ENCODE results near the gene SAV1. TPM values are rescaled to one million over a fixed set of nuclear protein-coding genes. Genes with fewer than 3 reads are reported as not detected.
"Not testable (repeated sequence)": the region's sequence is repeated elsewhere in the genome, so short reads cannot be mapped to it uniquely, and the experiment has no call there.

SAV1 gene
- 10 to 100 TPM in 11 of 12 donors, not detected in 1; 22.5 to 43.8 (median 27.3) TPM for polyA plus RNA-seq (ENCODE audit: insufficient read length in 12 of 12)
- long read RNA-seq, donor 1, transcript SAV1-201 (5 exons, 3,063 nt), result major isoform, 7 of 16 reads
- long read RNA-seq, donor 1, partial matches to known transcripts, result 7 of 16 reads
- long read RNA-seq, donor 1, other reads (novel, unspliced or antisense), result 0 of 16 reads
- long read RNA-seq, donor 2, partial matches to known transcripts, result 0 of 3 reads
- long read RNA-seq, donor 2, other reads (novel, unspliced or antisense), result 0 of 3 reads
- long read RNA-seq, donor 3, transcript SAV1-201 (5 exons, 3,063 nt), result major isoform, 6 of 6 reads
- long read RNA-seq, donor 3, partial matches to known transcripts, result 0 of 6 reads
- long read RNA-seq, donor 3, other reads (novel, unspliced or antisense), result 0 of 6 reads
- long read RNA-seq, donor 4, partial matches to known transcripts, result 0 of 1 reads
- long read RNA-seq, donor 4, other reads (novel, unspliced or antisense), result 0 of 1 reads
- long read RNA-seq, donor 5, transcript SAV1-201 (5 exons, 3,063 nt), result major isoform, 7 of 8 reads
- long read RNA-seq, donor 5, partial matches to known transcripts, result 0 of 8 reads
- long read RNA-seq, donor 5, other reads (novel, unspliced or antisense), result 0 of 8 reads
- long read RNA-seq, donor 6, partial matches to known transcripts, result 0 of 4 reads
- long read RNA-seq, donor 6, other reads (novel, unspliced or antisense), result 0 of 4 reads
- long read RNA-seq, donor 7, partial matches to known transcripts, result 0 of 2 reads
- long read RNA-seq, donor 7, other reads (novel, unspliced or antisense), result 0 of 2 reads
- long read RNA-seq, donor 8, transcript SAV1-201 (5 exons, 3,063 nt), result major isoform, 7 of 7 reads
- long read RNA-seq, donor 8, partial matches to known transcripts, result 0 of 7 reads
- long read RNA-seq, donor 8, other reads (novel, unspliced or antisense), result 0 of 7 reads
- long read RNA-seq, donor 9, partial matches to known transcripts, result 0 of 1 reads
- long read RNA-seq, donor 9, other reads (novel, unspliced or antisense), result 0 of 1 reads
- long read RNA-seq, donor 10, transcript SAV1-201 (5 exons, 3,063 nt), result major isoform, 9 of 10 reads
- long read RNA-seq, donor 10, partial matches to known transcripts, result 0 of 10 reads
- long read RNA-seq, donor 10, other reads (novel, unspliced or antisense), result 0 of 10 reads
- long read RNA-seq, donor 11, transcript SAV1-201 (5 exons, 3,063 nt), result major isoform, 7 of 7 reads
- long read RNA-seq, donor 11, partial matches to known transcripts, result 0 of 7 reads
- long read RNA-seq, donor 11, other reads (novel, unspliced or antisense), result 0 of 7 reads

DNA sequence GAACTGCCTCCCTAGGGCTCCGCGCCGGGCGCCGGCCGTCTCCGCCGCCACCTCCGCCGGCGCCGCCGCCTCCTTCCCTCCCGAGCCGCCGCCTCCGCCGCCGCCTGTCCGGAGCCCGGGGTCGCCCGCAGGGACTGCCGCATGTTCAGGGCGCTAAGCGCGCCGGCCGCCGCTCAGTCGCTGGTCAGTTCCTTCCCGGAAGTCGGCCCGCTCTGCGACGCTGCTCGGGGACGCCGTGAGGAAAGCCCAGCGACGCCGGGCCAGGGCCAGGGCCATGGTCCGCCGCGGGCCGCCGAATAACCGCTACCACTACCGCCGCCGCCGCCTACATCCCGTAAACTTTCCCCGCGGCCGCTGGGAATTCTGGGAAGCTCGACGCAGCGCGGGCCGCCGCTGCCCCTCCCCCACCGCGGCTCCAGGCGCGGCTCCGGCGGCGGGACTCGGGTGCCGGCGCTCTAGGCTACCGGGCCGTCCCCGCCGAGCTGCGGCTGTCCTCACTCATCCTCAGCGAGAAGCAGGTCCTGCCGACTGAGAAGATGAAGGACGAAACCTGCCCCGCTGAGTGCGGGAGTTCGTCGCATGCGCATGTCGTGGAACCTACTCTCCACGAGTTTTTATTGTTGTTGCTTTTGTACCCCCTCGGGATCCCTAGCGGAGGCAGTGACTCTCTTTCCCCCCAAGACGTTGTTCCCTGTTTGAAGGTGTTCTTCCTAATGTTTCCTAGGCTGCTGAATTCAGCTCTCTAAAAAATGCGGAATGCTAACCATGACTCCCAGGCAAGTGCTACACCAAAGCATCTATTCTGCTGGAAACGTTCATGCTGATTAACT, at the start of gene SAV1:
Gene SAV1 (minus strand): TSS at position 311 of the 830 bp plus-strand sequence. CDS start 339 bp downstream, outside the sequence.
- peak; percentile 80 for DNase-seq

DNA sequence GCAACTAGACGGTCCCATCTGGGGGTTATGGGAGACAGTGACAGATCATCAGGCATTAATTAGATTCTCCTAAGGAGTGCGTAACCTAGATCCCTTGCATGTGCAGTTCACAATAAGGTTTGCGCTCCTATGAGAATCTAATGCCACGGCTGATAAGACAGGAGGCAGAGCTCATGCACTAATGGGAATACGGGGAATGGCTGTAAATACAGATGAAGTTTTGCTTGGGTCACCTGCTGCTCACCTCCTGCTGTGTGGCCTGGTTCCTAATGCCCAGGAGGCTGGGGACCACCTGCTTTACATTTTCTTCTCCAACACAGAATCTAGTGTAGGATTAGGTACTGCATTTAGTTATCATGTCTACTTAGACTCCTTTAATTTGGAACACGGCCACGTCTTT, 49.7 kb upstream of the SAV1 start:
- DNase-seq, result no peak

DNA sequence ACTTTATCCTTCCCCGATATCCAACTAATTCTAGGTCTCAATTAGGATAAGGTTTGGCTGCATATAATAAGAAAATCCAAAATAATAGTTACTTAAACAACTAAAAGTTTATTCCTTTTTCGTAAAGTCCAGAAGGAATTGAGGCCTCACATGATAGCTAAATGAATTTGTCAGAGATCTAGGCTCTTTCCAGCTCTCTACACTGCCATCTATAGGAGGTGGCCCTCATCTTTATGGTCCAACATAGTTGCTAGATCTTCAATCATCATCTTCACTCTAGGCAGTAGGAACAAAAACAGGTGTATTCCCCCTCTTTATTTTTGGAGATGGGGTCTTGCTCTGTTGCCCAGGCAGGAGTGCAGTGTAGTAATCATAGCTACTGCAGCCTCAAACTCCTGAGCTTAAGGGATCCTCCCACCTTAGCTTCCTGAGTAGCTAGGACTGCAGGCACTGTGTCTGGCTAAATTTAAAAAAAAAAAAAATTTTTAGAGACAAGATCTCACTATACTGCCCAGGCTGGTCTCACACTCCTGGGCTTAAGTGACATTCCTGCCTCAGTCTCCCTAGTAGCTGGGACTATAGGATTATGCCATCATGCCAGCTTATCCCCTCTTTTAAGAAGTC, 46.5 kb upstream of the SAV1 start:
- no peak for DNase-seq

DNA sequence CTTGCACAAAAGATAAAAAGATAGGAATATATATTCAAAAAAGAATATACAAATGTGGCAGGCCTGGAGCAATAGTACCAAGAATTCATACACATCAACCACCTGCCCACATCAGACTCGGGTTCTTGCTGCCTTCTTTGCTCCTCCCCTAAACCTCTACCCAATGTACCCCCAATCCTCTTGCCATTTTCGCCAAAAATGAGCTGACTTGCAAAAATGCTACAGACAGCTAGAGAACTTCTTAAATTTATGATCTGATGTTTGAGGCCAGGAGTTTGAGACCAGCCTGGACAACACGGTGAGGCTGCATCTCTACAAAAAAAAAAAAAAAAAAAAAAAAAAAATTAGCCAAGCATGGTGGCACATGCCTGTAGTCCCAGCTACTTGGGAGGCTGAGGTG, 42.9 kb upstream of the SAV1 start:
- no peak for DNase-seq

DNA sequence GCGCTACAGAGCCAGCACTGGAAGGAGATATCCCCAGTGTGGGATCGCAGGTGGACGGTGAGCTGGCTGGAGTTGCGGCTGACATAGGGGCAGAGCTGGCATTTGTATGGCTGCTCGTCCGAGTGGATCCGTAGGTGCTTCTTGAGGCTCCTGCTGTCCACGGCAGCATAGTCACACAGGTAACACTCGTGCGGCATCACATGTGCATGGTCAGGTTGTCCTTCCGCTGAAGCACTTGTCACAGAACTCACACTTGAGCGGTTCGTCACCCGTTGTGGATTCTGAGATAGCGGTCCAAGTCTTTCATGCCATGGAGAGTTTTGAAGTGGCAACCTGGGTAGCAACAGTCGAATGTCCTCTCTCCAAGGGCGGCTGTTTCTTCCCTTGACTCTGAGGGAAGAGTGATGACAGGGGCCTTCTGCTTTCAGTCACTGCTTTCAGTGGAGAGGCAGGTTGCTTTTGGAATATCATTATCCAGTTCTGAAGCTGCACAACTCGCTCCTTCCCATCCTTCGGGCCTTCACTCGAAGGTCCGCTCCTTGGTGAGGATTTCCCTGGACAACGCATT, 37.0 kb upstream of the SAV1 start:
- DNase-seq, result no peak

DNA sequence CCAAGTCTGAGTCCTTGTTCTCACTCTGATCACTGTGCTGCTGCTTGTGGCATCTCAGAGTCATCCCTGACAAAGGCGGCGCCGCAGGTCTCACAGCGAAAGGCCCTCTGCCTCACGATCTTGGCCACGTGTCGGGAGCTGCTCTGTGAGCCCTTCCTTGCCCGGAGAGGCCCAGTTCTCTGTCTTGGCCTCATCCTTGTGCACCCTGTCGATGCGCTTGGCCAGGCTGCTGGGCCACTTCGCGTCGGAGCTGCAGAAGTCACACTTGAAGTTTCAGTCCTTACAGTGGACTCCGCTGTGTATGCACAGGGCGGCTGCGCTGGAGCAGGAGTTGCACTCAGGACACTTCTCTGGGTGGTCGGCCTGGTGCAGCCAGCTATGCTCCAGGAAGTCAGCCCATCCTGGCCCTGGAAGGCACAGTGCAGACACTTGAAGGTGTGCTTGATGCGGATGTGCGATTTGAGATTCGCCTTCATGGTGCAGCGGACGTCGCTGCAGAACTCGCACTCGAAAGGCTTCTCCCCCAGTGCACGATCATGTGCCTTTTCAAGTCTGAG, 36.4 kb upstream of the SAV1 start:
- no peak for DNase-seq

DNA sequence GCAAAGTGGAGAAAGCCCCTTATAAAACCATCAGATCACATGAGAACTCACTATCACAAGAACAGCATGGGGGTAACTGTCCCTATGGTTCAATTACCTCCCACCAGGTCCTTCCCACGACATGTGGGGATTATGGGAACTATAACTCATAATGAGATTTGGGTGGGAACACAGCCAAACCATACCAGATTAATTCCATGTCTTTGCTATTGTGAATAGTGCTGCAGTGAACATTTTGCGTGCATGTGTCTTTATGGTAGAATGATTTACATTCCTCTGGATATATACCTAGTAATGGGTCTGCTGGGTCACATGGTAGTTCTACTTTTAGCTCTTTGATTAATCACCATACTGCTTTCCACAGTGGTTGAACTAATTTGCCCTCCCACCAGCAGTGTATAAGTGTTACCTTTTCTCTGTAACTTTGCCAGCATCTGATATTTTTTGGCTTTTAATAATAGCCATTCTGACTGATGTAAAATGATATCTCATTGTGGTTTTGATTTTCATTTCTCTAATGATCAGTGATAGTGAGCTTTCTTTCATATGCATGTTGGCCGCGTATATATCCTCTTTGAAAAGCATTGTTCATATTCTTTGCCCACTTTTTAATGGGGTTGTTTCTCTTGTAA, 29.7 kb upstream of the SAV1 start:
- DNase-seq, result no peak

DNA sequence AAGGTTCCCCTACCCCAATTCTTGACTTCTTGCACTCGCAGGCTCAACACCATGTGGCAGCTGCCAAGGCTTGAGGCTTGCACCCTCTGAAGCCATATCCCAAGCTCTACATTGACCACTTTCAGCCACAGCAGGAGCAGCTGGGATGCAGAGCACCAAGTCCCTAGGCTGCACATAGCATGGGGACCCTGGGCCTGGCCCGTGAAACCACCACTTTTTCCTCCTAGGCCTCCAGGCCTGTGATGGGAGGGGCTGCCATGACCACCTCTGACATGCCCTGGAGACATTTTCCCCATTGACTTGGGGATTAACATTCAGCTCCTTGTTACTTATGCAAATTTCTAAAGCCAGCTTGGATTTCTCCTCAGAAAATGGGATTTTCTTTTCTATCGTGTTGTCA, 26.2 kb upstream of the SAV1 start:
- not testable (repeated sequence) for DNase-seq

DNA sequence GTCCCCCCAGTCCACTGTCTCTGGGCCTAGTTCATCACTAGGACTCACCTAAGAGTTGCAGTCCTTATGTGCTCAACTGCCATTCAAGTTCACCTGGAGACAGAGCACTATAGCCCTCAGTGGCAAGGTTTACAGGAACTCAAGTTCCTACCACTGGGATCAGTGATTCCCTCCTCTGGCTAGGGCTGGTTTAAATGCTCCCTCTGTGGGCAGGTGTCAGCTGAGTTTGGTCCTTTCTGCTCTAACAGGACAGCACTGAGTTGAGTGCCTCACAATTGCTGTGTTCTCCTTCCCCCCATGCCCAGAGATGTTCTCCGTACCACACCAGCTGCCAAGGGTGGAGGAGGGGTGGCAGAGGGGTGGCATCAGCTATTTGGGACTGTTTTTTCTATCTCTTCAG, 20.8 kb upstream of the SAV1 start:
- no peak for DNase-seq

DNA sequence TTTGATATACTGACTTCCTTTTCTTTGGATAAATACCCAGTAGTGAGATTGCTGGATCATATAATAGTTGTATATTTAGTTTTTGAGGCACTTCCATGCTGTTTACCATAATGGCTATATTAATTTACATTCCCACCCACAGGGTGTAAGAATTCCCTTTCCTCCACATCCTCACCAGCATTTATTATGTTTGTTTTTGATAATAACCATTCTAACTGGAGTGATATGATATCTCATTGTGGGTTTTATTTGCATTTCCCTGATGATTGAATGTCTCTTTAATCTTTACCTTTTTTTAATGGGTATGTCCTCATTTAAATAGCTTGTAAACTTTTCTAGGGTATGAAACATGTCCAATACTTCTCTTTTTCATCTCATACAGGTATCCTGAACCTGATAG, 11.6 kb upstream of the SAV1 start:
- DNase-seq, result no peak

DNA sequence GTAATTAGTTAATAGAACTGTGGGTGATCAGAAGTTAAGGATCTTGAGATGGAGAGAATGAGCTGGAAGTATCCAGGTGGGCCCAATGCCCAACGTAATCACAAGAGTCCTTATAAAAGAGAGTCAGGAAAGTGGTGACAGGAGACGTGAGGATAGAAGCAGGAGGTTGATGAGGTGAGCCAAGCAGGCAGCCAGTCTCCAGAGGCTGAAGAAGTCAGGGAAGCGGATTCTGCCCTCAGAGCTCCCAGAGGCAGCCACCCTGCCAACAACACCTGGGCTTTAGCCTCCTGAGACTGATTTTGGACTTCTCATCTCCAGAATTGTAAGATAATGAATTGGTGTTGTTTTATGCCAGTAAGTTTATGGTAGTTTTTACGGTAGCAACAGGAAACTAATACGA, 10.1 kb upstream of the SAV1 start:
- DNase-seq, result no peak

DNA sequence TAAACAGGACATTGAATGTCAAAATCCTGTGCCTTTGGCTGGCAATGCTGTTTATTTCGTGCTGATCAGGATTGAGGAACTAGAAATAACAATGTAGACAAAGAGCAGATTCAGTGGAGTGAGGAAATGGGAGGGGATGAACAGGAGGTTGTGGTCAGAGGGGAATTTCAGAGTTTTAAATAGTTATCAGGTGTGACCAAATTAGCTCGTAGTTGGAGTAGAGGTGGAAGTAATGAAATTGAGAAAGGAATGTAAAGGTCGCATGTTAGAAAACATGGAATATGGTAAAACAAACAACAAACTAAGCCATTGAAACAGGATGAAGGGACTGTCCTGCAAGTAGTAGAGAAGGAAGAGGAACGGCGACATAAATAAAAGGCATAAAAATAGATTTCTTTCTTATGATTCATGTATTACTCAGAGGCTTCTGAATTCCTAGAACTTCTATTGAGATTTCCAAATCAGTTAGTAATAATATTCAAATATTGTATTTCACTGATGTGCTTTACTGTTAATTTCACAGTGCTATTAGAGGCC, 9.5 kb upstream of the SAV1 start:
- no peak for DNase-seq

DNA sequence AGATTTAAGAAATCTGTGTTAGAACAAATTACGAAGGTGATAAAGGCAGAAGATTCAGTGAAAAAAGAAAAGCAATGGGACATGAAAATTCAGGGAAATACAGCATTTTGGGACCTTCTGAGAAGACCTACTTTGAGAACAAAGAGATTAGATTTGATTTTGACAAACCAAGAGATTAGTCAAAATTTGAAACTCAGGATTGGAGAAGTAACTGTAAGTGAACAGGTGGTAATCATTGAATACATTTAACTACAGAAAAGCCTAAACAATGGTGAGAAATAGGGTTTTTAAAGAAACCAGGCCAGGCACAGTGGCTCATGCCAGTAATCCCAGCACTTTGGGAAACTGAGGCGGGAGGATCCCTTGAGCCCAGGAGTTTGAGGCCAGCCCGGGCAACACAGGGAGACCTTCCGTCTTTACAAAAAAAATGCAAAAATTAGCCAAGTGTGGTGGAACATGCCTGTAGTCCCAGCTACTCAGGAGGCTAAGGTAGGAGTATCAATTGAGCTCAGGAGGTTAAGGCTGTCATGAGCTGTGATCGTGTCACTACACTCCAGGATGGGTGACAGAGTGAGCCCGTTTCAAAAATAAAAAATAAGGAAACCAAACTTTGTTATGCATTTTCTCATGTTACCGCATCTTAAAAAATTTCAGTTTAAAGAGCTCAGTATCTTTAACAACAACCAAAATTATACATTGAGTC, 8.9 kb upstream of the SAV1 start:
- no peak for DNase-seq

DNA sequence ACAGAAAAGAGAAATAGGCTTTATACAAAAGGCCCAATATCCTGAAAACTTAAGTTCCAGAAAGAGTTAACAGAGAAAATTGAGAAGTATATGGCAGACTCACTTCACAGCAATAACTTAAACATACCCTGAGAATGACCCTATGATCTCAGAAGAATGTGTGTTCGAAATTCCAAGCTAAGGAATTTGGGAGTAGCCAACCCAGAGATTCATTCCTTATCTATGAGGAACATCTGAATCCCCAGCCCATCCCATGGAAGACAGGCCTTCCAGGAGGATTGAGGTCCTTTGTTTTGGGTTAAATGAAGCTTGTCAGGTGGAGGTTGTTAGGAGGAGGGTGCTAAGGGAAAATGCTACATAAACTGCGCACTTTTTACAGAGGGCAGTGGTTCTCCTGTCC, 7.5 kb upstream of the SAV1 start:
- no peak for DNase-seq

DNA sequence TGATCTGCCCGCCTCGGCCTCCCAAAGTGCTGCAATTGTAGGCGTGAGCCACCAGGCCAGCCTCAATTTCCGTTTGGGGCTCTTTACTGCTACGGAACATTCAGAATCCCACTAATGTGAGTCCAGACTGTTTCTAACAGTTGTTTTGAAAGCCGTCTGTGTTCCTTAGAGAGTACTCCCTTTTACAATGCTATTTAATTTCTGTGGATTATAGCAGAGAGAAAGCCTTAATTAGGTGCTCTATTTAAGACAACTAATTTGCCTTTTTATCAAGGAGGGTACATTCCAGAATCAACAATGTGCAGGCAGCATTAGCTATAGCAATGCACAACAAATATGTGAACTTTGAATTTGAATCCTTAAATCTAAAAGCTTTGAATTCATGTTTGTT, 2.8 kb upstream of the SAV1 start:
- no peak for DNase-seq

DNA sequence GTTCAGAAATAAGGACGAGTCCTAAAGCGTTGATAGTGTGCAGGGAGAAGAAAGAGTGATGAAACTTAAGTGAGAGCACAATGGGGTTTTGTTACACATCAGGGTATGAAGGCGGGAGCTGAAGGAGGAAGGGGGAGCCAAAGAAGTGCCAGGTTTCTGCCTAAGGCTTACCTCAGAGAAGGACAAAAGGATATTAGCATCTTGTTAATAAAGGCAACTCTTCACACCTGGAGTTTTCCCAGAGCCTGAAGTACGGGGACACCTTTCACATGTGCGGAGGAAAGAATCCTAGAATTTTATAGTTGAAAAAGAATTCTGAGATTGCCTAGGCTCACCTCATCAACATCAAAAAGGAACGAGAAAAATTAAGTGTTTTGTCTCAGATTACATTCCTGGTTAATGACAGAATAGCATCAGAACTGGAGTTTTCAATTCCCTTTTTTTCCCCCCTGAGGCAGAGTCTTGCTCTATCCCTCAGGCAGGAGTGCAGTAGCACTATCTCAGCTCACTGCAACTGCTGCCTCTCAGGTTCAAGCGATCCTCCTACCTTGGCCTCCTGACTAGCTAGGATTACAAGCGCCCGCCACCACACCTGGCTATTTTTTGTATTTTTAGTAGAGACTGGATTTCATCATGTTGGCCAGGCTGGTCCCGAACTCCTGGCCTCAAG, 2.2 kb upstream of the SAV1 start:
- no peak for DNase-seq

DNA sequence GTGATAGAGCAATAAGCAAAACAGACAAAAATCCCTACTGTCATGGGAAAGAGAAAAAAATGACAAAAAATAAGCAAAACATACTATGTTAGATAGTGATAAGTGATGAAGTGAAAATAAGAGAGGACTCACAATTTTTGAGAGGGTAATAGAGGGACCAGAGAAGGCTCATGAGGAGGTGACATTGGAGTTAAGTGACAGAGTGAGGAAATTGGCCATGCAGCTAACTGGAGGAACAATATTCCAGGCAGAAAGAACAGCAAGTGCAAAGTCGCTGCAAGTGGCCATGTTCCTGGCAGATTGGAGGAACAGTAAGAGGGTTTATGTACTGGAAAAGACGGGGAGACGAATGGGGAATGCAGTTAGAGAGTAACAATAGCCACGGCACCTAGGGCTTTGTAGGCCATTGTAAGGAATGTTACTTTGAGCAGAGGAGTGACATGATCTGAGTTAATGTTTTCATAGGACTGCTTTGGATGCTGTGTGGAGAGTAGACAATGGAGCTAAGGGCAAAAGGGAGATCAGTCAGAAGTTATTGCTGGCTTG, 1.4 kb upstream of the SAV1 start:
- DNase-seq, result no peak

DNA sequence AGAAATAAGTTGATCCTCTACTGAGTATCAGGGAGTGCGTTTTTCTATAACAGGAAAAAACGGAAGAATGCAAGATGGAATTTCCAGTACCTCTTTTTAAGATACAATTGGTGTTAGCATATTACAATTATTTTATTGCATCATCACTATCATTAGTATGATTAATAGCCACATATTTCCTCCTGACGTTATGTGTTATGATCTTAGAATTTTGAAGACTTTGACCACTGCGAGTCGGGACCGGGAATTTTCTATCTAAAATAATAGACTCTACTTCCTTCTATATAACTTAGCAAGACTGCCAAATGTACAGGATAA, 679 bp upstream of the SAV1 start:
- DNase-seq, result no peak
